GM19395 (cell line): ENCODE measurements around the gene UBE2O.

ENCODE experiments used
- ATAC-seq: cut with Tn5 transposase; IDR thresholded peaks from one replicate; pipeline ENCODE4 v1.9.1; 2021; ENCODE audit warnings: mild to moderate bottlenecking, moderate library complexity; ENCODE audit not compliant: unreplicated experiment

The UBE2O gene

GRCh38 chr17:76420356-76421043 lies 32.5 kb downstream of the UBE2O start:
- no peak for ATAC-seq

GRCh38 chr17:76419576-76420260 lies 33.2 kb downstream of the UBE2O start:
- ATAC-seq, result no peak

GRCh38 chr17:76417499-76418143 lies 35.3 kb downstream of the UBE2O start:
- ATAC-seq, result no peak

GRCh38 chr17:76416899-76417298 lies 36.1 kb downstream of the UBE2O start:
- no peak for ATAC-seq

GRCh38 chr17:76416457-76416856 lies 36.5 kb downstream of the UBE2O start:
- ATAC-seq, result no peak

GRCh38 chr17:76415786-76416185 lies 37.2 kb downstream of the UBE2O start:
- no peak for ATAC-seq

GRCh38 chr17:76414334-76415295 lies 38.3 kb downstream of the UBE2O start:
- ATAC-seq, result no peak

GRCh38 chr17:76411247-76411646 lies 41.7 kb downstream of the UBE2O start:
- no peak for ATAC-seq

GRCh38 chr17:76410328-76410965 lies 42.5 kb downstream of the UBE2O start:
- no peak for ATAC-seq

GRCh38 chr17:76408037-76408849 lies 44.7 kb downstream of the UBE2O start:
- no peak for ATAC-seq

GRCh38 chr17:76407509-76407908 lies 45.4 kb downstream of the UBE2O start:
- no peak for ATAC-seq

GRCh38 chr17:76405967-76406647 lies 46.8 kb downstream of the UBE2O start:
- no peak for ATAC-seq

- no peak for ATAC-seq
Observed at GRCh38 chr17:76405607-76405966, 47.4 kb downstream of the UBE2O start.

- no peak for ATAC-seq
Observed at GRCh38 chr17:76404976-76405563, 47.9 kb downstream of the UBE2O start.

- ATAC-seq, result no peak
Observed at GRCh38 chr17:76404256-76404655, 48.7 kb downstream of the UBE2O start.

- ATAC-seq, result no peak
Observed at GRCh38 chr17:76402711-76403110, 50.2 kb downstream of the UBE2O start.

- ATAC-seq, result no peak
Observed at GRCh38 chr17:76399175-76400172, 53.5 kb downstream of the UBE2O start.
